Endothelial cell of umbilical vein (primary cell): Measurements from ENCODE around the gene HAUS7. TPM values are rescaled to one million over a fixed set of nuclear protein-coding genes. Genes with fewer than 3 reads are reported as not detected.
A peak's percentile ranks its signal among the peaks of the same experiment; 100 is the strongest.

Experiments
- BruUV-seq: library from RNA; stranded (reverse); fragments of 400-500 nt; replicated peaks from 2 replicates; lab custom pipeline; 2021; lab: Mats Ljungman, UMichigan
- CTCF ChIA-PET: fragments of 300-600, 350-600 bp; sonication (Branson Sonifier 250); formaldehyde crosslinking; loops from one replicate; lab custom pipeline; 2021; ENCODE audit warnings: antibody characterized with exemption, inconsistent platforms; lab: Charles Lee
- POLR2A ChIA-PET: fragments of 300-600, 350-600 bp; sonication (Branson Sonifier 250); formaldehyde crosslinking; loops from one replicate; lab custom pipeline; 2021; ENCODE audit warnings: antibody characterized with exemption, inconsistent platforms; lab: Charles Lee
- DNase-seq: peaks from one replicate; pipeline ENCODE4 v3.0.0-alpha.2; 2011; ENCODE audit warnings: low read depth, low spot score
- FAIRE-seq: peaks from 2 replicates; lab custom pipeline; 2011; peaks lifted over from hg19 to GRCh38; lab: Jason Lieb, UNC
- H2AFZ ChIP-seq: 2 replicates; pipeline ENCODE4 v1.6.0; 2012; ENCODE audit warnings: low read depth, low read length, control low read depth, inconsistent platforms
- H3K27ac ChIP-seq: 2 replicates; pipeline ENCODE4 v1.5.1; 2011; ENCODE audit warnings: low read depth, mild to moderate bottlenecking, control low read depth, low read length, moderate library complexity; ENCODE audit not compliant: insufficient read depth
- H3K27me3 ChIP-seq, 2 experiments: 2 replicates each; pipeline versions ENCODE4 v1.6.0 to v1.6.1; 2011; ENCODE audit warnings: low read length in 2 of 2, mixed read lengths in 1 of 2; ENCODE audit not compliant: control insufficient read depth in 2 of 2, insufficient read depth in 2 of 2
- H3K36me3 ChIP-seq, 2 experiments: 2 replicates in 1 of 2; 3 replicates in 1 of 2; pipeline ENCODE4 v1.5.1; 2011; ENCODE audit warnings: low read length in 2 of 2, mild to moderate bottlenecking in 1 of 2, moderate library complexity in 1 of 2; ENCODE audit not compliant: control insufficient read depth in 2 of 2, insufficient read depth in 2 of 2; ENCODE audit errors: extremely low read depth in 1 of 2
- H3K4me1 ChIP-seq: 3 replicates; pipeline ENCODE4 v1.5.1; 2011; ENCODE audit warnings: mild to moderate bottlenecking, low read length; ENCODE audit not compliant: control insufficient read depth, insufficient read depth; ENCODE audit errors: extremely low read depth
- H3K4me2 ChIP-seq: 2 replicates; pipeline ENCODE4 v1.6.1; 2011; ENCODE audit warnings: low read length, control low read depth, mixed read lengths; ENCODE audit not compliant: insufficient read depth
- H3K4me3 ChIP-seq, 3 experiments: fragments of 200-600 bp in 1 of 3; sonication (generic), shearing (Covaris generic) in 1 of 3; replicated peaks in 1 of 3; 2 replicates each; pipeline ENCODE4 v1.5.1; 2011 to 2016; ENCODE audit warnings: control low read depth in 3 of 3, low read length in 3 of 3, mild to moderate bottlenecking in 2 of 3, inconsistent platforms in 1 of 3, low read depth in 1 of 3, moderate library complexity in 1 of 3; ENCODE audit not compliant: insufficient read depth in 1 of 3
- H3K79me2 ChIP-seq: 2 replicates; pipeline ENCODE4 v1.6.0; 2012; ENCODE audit warnings: low read length, inconsistent platforms; ENCODE audit not compliant: control insufficient read depth, insufficient read depth
- H3K9ac ChIP-seq: replicated peaks from 2 replicates; pipeline ENCODE3; 2011; ENCODE audit warnings: low read length, control low read depth; ENCODE audit not compliant: insufficient read depth; ENCODE audit errors: extremely low read depth
- H3K9me1 ChIP-seq: replicated peaks from 3 replicates; pipeline ENCODE4 v1.6.0; 2011; ENCODE audit warnings: mild to moderate bottlenecking, low read length; ENCODE audit not compliant: control insufficient read depth, insufficient read depth; ENCODE audit errors: extremely low read depth
- H3K9me3 ChIP-seq: replicated peaks from 2 replicates; pipeline ENCODE4 v1.5.1; 2012; ENCODE audit warnings: low read length, inconsistent platforms; ENCODE audit not compliant: control insufficient read depth, insufficient read depth
- H4K20me1 ChIP-seq: replicated peaks from 2 replicates; pipeline ENCODE3; 2011; ENCODE audit warnings: mild to moderate bottlenecking, low read length; ENCODE audit not compliant: control insufficient read depth, insufficient read depth; ENCODE audit errors: extremely low read depth
- EZH2 ChIP-seq: IDR thresholded peaks from 2 replicates; pipeline ENCODE4 v1.6.1; 2012; ENCODE audit warnings: borderline replicate concordance, low read depth, mild to moderate bottlenecking, moderate library complexity, low read length, inconsistent platforms; ENCODE audit not compliant: severe bottlenecking
- FOS ChIP-seq: IDR thresholded peaks from 2 replicates; pipeline ENCODE4 v1.6.1; 2011; ENCODE audit warnings: mild to moderate bottlenecking, low read length, moderate library complexity, borderline replicate concordance; ENCODE audit not compliant: insufficient read depth
- GATA2 ChIP-seq: IDR thresholded peaks from 2 replicates; pipeline ENCODE4 v1.7.0; 2011; ENCODE audit warnings: low read depth, mild to moderate bottlenecking, moderate library complexity, mixed read lengths, low read length; ENCODE audit not compliant: insufficient read length, insufficient read depth
- JUN ChIP-seq: IDR thresholded peaks from 2 replicates; pipeline ENCODE4 v1.6.1; 2011; ENCODE audit warnings: borderline replicate concordance, low read depth; ENCODE audit not compliant: insufficient read length, insufficient read depth
- MYC ChIP-seq: IDR thresholded peaks from one replicate; pipeline ENCODE4 v1.6.1; 2011; ENCODE audit warnings: mild to moderate bottlenecking, low read depth, low read length
- dilution Hi-C: fragments of 300-500 bp; cut with MboI; formaldehyde crosslinking; loops from one replicate; pipeline ENCODE4 v1.15.0; 2019; ENCODE audit warnings: low sequenced_read_pairs; ENCODE audit not compliant: extremely low pct_ligation_motif_present
- intact Hi-C: fragments of 100-400 bp; cut with micrococcal nuclease; formaldehyde crosslinking; loops from one replicate; pipeline ENCODE4 v1.10.0; 2022
- polyA plus RNA-seq, 4 experiments: library from polyadenylated mRNA; depleted of rRNA in 3 of 4; stranded (reverse) in 3 of 4; unstranded in 1 of 4; fragments of >200 nt; gene quantifications; 2 replicates each; pipeline versions ENCODE4 v1.2.1 to v1.2.3, GENCODE V29; 2011 to 2012; ENCODE audit warnings: missing spikeins in 1 of 4
- total RNA-seq: library from RNA; stranded (reverse); gene quantifications from 2 replicates; pipeline ENCODE4 v1.2.3, GENCODE V29; 2021
- TF ChIP-seq, protein P1 (sequence below), 2 donors: IDR thresholded peaks; 1 replicate in 1 of 2; 2 replicates in 1 of 2; pipeline ENCODE4 v1.5.1; 2011; ENCODE audit warnings: low read length in 2 of 2, mild to moderate bottlenecking in 2 of 2, moderate library complexity in 2 of 2, control low read depth in 1 of 2, inconsistent platforms in 1 of 2, low read depth in 1 of 2; ENCODE audit not compliant: insufficient read depth in 1 of 2; ENCODE audit errors: extremely low read depth in 1 of 2
- TF ChIP-seq, protein P2 (sequence below): IDR thresholded peaks from 2 replicates; pipeline ENCODE4 v1.6.1; 2011; ENCODE audit not compliant: insufficient read depth, insufficient read length

The HAUS7 gene
- total and polyA plus RNA-seq, 2 donors (not counting 3 experiments of a cell fraction or from before 2014, with no cell fraction given), result 31.0 to 46.4 TPM

- CTCF ChIA-PET, result interaction anchor here (1.1 to 2.3 kb wide), 7 partner anchors 9 to 30 kb away, joined by 3 to 11 read pairs (median 7); partner anchors contain the start of gene BGN
- FAIRE-seq, result peak; percentile 94
- H3K9me3 ChIP-seq, result no peaks in the 10 kb centered on the region
- no peak overlapping the region for H3K4me2 ChIP-seq
- no peaks in the 10 kb centered on the region for H3K36me3 ChIP-seq
- BruUV-seq, result no TSS peak
- dilution Hi-C loops (no loop called here), intact Hi-C loops (loop anchor here (1.0 kb wide), 1 partner anchor 11 kb away; no protein-coding TSS in a partner anchor)
- no peak overlapping the region for H2AFZ ChIP-seq
- H3K4me1 ChIP-seq, result peaks cover 28% of the 10 kb centered on the region
- no peaks in the 10 kb centered on the region for H4K20me1 ChIP-seq
- no peaks in the 10 kb centered on the region for H3K27me3 ChIP-seq
- H3K4me3 ChIP-seq, result no peak overlapping the region
- DNase-seq, result peak; percentile 87
- H3K9ac ChIP-seq, result peak overlapping the region; percentile 51
- TF ChIP-seq, protein P1, sequence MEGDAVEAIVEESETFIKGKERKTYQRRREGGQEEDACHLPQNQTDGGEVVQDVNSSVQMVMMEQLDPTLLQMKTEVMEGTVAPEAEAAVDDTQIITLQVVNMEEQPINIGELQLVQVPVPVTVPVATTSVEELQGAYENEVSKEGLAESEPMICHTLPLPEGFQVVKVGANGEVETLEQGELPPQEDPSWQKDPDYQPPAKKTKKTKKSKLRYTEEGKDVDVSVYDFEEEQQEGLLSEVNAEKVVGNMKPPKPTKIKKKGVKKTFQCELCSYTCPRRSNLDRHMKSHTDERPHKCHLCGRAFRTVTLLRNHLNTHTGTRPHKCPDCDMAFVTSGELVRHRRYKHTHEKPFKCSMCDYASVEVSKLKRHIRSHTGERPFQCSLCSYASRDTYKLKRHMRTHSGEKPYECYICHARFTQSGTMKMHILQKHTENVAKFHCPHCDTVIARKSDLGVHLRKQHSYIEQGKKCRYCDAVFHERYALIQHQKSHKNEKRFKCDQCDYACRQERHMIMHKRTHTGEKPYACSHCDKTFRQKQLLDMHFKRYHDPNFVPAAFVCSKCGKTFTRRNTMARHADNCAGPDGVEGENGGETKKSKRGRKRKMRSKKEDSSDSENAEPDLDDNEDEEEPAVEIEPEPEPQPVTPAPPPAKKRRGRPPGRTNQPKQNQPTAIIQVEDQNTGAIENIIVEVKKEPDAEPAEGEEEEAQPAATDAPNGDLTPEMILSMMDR (IDR thresholded peaks at IDR 0.05; ENCODE audit: extremely low read depth in 1 of 2, insufficient read depth in 1 of 2, low read depth in 1 of 2, low read length in 2 of 2), result no peak
- peak; percentile 35 for TF ChIP-seq FOS
- no peak for TF ChIP-seq MYC
- no peak for TF ChIP-seq EZH2
- TF ChIP-seq, protein P2, sequence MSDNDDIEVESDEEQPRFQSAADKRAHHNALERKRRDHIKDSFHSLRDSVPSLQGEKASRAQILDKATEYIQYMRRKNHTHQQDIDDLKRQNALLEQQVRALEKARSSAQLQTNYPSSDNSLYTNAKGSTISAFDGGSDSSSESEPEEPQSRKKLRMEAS, result no peak
- TF ChIP-seq GATA2, result no peak
- no peak for TF ChIP-seq JUN
- POLR2A ChIA-PET, result interaction anchor here (0.5 to 1.6 kb wide), 3 partner anchors 15 to 156 kb away, joined by 4 to 6 read pairs (median 4); partner anchors contain the start of gene BGN
- no peaks in the 10 kb centered on the region for H3K9me1 ChIP-seq
- H3K79me2 ChIP-seq, result no peaks in the 10 kb centered on the region
- peak overlapping the region; percentile 73 for H3K27ac ChIP-seq
Observed at GRCh38 chrX:153476666-153477363, 6.4 kb upstream of the HAUS7 start.
